ENCODE data around the gene CHMP2A.
A peak's percentile ranks its signal among the peaks of the same experiment; 100 is the strongest.
"Not testable (repeated sequence)": the region's sequence is repeated elsewhere in the genome, so short reads cannot be mapped to it uniquely, and the experiment has no call there.

Gene CHMP2A

GRCh38 chr19:58554494-58555368 lies at the start of gene CHMP2A:
Gene CHMP2A, minus strand, starts transcription at chr19:58555105. Its CDS starts 893 bp downstream, at chr19:58554212.
- peak; percentile 98 for DNase-seq (ENCODE audit: low read depth)

GRCh38 chr19:58586133-58586765 lies 31.3 kb upstream of the CHMP2A start:
- DNase-seq (ENCODE audit: low read depth) = no peak

DNA sequence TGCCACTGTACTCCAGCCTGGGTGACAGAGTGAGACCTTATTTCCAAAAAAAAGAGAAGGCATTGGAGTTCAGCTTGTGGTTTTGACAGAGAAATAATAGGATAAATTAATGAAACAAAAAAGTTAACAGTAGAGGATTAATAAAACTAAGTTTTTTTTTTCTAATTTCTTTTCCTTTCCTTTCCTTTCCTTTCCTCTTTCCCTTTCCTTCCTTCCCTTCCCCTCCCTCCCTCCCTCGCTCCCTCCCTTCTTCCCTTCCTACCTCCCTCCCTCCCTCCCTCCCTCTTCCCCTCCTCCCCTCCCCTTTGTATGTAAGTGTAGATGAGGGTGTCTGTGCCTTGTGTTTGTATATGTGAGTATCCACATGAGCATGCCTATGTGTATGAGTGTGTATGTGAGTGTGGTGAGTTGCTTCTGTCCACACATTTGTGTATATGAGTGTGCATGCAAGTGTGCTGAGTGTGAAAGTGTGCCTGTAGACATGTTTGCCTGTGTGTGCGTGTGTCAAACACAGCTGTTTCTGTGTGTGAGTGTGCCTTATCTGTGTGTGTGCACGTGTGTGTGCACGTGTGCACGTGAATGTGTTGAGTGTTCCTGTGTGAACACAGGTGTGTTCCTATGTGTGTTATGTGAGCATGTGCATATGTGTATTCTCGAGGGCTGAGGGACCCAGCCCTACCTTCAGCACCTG lies 30.7 kb upstream of the CHMP2A start:
- DNase-seq (ENCODE audit: low read depth) = no peak

DNA sequence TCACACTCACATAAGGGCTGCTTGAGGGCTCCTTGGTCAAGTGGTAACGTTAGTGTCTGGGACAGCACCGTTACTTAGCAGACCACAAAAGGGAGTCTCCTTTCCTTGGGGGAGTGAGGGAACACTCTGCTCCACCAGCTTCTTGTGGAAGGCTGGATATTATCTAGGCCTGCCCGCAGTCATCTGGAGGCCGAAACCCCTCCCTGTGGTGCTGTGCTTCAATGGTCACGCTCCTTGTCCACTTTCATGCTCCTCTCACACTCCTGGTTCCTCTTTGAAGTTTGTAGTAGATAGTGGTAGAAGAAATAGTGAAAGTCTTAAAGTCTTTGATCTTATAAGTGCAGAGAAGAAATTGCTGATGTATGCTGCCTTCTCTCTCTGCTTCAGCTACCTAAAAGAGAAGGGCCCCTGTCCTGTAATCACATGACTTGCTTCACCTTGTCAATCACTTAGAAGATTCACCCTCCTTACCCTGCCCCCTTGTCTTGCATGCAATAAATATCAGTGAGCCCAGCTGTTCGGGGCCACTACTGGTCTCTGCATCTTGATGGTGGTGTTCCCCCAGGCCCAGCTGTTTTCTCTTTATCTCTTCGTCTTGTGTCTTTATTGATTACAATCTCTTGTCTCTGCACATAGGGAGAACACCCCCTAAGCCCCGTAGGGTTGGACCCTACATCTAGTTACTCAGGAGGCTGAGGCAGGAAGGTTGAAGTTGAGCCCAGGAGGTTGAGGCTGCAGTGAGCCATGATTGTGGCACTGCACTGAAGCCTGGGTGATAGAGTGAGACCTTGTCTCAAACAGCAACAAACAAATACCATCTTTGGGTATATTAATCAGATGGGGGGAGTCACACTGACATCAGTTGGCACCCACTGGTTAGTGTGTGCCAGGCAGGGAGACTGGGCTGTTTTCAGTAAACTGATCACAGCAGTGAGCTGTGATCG lies 29.9 kb upstream of the CHMP2A start:
- DNase-seq (ENCODE audit: low read depth) = no peak

DNA sequence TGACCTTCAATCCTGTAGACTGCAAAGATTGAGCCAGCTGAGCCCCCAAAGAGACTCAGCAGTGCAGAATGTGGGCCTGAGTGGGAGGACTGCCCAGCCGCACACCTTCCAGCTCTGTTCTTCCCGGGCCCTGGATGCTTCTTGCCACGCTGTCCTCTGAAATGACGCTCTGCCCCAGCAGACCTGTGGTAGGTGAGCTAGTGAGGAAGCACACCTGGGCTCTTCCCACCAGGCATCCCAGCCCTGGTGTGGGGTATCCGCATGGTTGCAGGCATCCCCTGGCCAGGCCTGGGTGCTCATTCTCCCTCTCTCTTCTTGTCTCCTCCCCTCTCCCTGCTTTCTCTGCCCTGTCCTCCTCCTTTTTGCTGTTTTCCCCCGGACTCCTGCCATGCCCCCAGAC lies 28.1 kb upstream of the CHMP2A start:
- no peak for DNase-seq (ENCODE audit: low read depth)

GRCh38 chr19:58581227-58582141 lies 26.6 kb upstream of the CHMP2A start:
- DNase-seq (ENCODE audit: low read depth) = peak; percentile 88

DNA sequence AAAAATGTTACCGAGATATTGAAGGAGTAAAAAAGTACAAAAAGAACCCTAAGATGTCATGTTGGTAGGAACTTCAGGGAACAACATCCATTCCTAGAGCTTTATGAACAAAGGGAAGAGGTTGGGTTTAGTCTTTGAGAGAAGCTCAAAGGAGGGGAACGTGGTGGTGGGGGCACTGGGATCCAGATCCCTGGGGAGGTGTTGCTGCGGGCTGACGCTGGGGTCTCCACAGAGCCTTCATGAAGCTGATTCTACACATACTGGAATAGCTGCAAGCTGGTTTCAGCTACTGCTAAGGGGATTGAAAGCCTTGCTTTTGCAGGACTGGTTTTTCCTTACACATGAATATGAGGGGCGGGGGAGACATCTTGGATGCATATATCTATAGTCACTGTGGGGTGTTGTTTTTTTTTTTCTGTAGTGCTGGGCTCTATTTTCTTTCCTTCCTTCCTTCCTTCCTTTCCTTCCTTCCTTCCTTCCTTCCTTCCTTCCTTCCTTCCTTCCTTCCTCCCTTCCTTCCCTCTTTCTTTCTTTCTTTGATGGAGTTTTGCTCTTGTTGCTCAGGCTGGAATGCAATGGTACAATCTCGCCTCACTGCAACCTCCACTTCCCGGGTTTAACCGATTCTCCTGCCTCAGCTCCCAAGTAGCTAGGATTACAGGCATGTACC lies 24.7 kb upstream of the CHMP2A start:
- DNase-seq (ENCODE audit: low read depth) = no peak

DNA sequence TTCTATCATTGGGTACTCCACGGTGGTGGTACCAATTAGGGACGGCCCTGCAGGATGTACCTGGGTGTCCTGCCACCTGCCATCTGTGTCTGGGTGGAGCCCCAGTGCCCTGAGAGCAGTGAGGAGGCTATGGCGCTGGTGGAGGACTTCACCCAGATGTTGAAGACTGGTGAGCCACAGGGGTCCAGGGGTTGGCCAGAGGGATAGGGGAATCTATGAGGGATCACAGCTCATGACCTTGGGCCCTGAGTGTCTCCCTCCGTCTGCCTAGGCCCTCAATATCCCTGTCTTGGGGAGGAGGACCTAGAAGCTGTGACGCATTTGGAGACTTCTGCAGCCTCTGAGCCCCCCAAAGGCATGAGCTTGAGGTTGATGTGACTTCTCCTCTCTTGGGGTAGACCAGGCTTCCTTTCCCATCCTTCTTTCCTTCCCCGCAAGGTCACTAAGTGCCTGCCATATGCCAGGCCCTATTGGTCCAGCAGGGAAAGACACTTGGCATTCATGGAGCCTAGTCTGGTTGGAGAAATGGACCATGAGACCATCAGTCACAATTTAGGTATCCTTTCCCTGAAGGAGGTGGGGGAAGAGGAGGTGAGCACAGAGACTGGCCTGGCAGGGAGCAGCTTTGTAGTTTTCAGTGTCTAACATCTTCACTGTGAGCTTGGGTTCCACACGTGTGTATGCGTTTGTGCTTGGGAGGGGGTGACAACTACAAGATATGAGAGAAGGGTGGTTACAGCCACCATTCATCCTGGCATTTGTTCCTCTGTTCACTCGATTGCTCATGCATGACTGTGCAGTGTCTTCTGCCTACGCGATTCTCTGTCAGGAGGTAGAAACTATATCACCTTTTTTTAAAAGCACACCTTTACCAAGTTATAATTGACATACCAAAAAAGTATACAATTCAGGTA lies 23.4 kb upstream of the CHMP2A start:
- no peak for DNase-seq (ENCODE audit: low read depth)

DNA sequence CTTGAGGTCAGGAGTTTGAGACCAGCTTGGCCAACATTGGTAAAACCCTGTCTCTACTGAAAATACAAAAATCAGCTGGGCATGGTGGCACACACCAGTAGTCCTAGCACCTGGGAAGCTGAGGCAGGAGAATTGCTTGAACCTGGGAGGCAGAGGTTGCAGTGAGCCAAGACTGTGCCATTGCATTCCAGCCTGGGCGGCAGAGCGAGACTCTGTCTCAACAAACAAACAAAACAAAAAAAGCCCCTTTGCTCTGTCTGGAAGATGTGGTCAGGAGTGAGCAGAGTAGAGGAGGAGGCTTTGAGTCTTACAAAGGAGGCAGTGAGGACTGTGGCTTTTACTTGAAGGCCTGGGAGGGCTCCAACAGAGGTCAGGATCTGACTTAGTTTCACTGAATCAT lies 22.7 kb upstream of the CHMP2A start:
- not testable (repeated sequence) for DNase-seq (ENCODE audit: low read depth)

GRCh38 chr19:58575183-58576041 lies 20.5 kb upstream of the CHMP2A start:
- DNase-seq (ENCODE audit: low read depth) = peak; percentile 54

- no peak for DNase-seq (ENCODE audit: low read depth)
Measured at GRCh38 chr19:58573658-58574164, 18.8 kb upstream of the CHMP2A start.

GRCh38 chr19:58572818-58573657 lies 18.1 kb upstream of the CHMP2A start, which contains the start of gene MZF1:
Gene MZF1, minus strand, starts transcription at chr19:58573335. Its CDS starts 1,946 bp downstream, at chr19:58571389.
- peak; percentile 99 for DNase-seq (ENCODE audit: low read depth)

DNA sequence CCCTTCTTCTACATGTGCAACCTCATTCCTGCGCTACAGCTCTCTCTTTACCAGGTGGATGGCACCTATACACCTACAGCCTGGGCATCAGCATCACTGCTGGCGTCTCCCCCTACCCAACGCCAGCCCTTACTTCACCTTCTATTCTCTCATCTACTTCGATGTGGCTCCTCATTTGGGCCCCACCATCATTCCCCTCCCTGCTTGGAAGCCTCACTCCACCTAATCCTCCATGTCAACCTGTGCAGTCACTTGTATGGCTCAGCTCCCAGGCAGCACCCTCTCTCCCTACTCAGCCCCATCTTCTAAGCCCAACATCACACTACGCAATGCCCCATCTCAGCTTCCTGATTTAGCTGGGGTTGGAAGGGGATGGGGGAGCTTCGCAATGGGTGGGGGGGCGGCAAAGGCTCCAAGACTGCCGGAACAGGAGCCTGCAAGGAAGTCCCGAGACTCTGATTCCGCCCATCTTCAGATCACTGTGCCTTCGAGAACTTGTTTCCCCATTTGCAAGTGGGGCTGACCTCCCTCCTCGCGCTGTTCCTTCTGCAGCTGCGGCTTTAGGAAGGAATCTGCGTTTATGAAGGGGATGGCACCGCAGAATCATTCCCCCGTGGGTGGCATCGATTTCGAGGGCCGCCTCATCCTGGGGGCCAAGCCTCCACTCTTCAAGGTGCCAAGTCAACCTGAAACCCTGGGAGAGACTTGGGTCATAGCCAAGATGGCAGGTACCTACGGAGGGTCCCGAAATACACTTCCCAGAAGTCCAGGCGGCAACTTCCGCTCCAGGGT lies 17.3 kb upstream of the CHMP2A start:
- no peak for DNase-seq (ENCODE audit: low read depth)

- DNase-seq (ENCODE audit: low read depth) = no peak
Measured at GRCh38 chr19:58571575-58571947, 16.7 kb upstream of the CHMP2A start.

GRCh38 chr19:58570770-58571574 lies 16.1 kb upstream of the CHMP2A start:
- no peak for DNase-seq (ENCODE audit: low read depth)

Data from stimulated activated CD8-positive, alpha-beta memory T cell treated with anti-CD3 and anti-CD28 coated beads, Interleukin-7, amount 100 ng/mL, for 24 hours (primary cell).